NCI-H1092 treated with DMSO at 0.1 percent for 48 hours (cell line): Measurements from ENCODE around the gene PBOV1.
"Not testable (repeated sequence)": the region's sequence is repeated elsewhere in the genome, so short reads cannot be mapped to it uniquely, and the experiment has no call there.

Experiments
- DNase-seq: peaks from one replicate; lab custom pipeline; 2025; lab: John Stamatoyannopoulos, UW

PBOV1 gene

DNA sequence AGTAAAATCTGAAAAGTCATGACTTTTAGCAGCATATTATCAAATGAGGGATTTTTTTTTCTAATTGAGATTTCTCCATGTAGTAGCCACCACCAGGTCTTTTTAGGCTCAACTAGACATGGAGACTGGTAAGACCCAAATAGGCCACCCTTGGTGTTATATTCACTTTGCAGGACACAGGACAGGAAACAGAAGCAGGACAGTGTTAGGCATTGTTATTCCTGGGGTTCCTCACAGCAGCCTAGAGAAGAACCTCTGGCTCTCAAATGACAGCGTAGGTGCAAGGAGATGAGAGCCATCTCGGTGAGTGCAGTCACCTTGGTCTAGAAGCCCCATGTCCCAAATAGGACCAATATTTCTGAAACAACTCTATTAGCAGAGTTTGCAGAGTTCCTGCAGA lies 19.2 kb upstream of the PBOV1 start:
- no peak for DNase-seq

DNA sequence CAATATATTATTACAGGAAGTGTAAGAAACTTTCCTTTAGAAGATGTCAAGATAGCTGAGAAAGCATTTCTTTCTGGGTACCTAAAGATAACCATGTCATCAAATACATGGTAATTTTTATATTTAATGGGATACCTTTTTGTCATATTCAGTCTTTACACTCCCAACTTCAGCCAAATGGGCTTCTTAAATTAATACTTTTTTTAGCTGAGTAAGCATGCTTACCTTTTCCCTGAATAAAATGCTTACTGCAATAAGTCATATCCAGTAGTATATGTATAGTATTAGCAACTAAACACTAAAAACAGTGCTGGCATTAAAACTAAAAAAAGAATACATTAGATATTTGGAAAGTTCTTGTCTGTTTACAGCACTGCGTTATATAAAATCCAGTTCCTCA lies 17.4 kb upstream of the PBOV1 start:
- no peak for DNase-seq

DNA sequence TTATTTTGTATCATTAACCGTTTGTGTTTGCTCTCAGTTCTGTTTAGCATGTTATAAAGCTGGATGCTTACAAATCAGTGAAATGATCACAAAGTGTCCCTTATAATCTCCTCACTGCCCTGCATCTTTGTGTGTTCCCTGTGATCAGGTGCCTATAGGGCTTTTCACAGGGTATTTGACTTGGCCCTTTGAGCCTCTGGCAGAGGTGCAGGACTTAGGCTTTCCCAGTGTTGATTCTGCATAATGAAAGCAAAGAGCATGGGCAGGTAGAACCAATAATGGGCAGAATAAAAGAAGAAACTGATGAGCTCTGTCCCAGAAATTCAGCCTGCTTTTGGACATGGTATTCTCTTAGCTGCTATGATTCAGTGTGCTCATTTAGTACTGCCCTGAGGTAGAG lies 16.9 kb upstream of the PBOV1 start:
- DNase-seq: peak; percentile 2

DNA sequence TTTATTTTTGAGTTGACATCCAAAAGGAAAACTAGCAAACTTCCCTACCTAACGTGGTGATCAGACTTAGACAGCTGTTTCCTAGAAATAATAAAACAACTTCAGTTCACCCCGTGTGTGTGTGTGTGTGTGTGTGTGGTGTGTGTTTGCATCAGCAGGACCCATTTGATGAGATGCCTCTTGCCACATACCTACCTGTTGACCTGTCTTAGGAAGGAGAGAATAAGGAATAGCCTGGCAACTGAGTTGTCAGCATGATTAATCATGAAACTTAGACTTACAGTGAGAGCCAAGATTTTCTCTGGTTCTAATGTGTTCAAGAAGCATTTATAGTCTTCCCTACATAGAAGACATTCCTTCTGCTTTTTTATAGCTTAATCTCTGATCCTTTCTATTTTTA lies 16.1 kb upstream of the PBOV1 start:
- DNase-seq: no peak

DNA sequence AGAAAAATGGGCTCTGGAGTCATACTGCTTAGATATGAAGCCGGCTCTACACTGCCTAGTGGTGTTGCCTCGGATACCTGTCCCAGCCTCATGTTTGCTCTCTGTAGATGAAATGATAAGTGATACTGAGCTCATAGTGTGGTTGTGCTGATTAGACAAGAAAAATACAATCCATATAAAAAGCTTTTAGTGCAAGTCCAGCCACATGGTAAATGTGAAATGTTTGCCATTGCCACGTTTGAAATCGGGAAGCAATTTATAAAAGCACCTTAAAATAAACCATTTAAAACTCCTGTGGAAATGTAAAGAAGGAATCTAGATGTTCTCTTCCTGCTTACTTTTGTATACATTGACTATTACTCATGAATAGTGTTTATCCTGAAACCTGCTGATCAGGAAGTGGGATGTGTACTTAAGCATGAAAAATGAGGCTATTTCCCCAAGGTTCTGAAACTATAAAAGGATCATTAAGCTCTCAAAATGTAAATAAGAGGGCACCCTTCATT lies 13.1 kb upstream of the PBOV1 start:
- peak; percentile 62 for DNase-seq

DNA sequence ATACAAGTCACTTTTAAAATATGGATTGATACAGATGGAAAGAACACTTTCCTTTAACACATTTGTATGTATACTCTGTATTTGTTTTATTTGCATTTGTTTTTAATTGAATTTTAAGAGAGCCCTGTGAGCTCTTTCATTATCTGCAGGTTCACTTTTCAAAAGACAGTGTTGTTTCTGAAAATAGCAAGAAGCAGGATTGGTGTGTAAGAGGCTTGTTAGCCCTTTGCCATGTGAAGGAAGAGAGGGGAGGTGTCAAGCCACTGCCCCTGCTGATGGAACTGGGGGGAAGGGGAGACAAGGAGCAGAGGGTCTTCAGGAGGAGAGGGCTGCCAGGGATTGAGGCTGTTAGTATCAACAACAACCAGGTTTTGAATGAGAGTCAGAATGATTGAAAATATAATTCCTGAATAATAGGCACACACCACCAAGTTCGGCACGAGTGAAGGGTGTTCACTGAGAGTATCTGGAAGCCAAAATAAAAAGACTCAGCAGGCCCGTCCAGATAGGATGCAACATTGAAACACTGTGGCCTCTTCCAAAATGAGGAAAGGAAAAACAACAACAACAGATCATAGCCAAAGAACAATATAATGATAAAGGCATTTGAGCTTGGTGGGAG lies 12.6 kb upstream of the PBOV1 start:
- DNase-seq: no peak

DNA sequence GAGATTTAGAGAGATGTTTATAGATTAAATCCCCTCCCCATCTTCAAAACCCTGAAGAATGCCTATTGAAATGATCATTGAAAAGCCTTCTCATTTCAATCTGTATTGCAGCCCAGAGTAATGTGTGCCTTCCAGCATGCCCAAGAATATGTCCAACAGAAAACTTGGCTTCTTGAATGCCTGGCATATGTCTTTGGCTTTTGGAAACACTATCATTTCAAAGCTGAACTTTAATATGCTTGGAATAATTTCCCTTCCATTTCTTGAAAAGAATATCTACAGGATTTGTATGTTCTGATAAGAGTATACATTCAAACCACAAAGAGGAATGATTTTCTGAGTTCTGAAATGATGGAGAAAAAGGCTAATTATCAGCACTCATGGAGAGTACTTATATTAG lies 11.9 kb upstream of the PBOV1 start:
- no peak for DNase-seq

DNA sequence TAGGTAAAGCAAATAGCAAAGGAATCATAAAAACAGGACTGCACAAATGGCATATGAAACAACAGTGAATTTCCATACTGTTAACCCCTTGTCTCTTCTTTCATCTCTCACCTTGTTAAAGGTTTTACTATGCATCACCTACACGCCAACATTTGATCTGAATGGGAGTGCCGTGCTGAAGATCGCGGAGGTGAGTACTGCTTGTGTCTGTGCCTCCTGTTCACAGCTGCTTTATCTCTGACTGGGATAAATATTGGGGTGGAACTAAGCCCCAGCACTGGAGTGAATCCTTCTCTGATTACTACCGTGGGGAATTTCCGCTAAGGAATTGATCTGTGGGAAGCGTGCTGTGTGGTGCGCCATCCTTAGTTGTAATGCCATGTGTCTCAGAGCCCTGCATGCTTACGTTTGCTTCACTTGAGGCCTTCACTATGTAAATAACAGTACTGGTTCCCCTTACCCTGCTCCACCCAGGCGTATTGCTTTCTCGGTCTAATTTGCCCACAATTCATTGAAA lies 11.4 kb upstream of the PBOV1 start:
- DNase-seq: no peak

DNA sequence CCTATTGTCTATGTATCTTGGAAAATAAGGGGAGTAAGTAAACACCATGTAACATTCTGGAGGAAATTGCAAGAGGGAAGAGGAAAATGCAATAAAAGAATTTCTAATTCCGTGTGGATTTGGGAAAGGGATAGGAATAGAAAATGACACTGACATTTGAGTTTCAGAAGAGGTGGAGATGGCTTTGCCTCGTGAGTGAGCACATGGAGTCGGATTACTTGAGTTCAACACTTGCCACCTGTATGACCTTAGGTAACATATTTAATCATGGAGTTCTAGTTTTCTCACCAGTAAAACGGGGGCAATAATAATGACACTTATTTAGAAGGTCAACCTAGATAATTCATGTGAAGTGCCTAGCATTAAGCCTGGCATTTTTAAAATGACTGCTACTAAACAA lies 10.8 kb upstream of the PBOV1 start:
- no peak for DNase-seq

DNA sequence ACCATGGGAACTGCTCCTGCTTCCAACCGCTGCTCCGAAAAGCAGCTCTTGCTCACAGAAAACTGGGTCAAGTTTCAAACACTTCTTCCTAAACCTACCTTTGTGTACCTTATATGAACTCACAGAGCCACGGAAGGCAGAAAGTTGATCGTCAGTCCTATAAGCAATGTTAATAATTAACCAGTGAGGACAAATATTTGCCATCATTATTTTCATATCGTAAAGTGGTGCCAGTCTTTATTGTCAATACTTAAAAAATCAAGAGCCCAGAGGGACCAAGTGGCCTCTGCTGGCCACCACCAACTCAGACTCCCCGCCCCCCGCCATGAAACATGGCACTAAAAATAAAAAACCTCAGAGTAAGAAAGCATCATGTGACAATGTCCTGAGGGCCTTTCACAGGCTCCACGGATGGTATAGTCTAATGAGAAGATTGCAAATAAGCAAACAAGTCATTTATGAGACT lies 9.1 kb upstream of the PBOV1 start:
- DNase-seq: peak; percentile 22

DNA sequence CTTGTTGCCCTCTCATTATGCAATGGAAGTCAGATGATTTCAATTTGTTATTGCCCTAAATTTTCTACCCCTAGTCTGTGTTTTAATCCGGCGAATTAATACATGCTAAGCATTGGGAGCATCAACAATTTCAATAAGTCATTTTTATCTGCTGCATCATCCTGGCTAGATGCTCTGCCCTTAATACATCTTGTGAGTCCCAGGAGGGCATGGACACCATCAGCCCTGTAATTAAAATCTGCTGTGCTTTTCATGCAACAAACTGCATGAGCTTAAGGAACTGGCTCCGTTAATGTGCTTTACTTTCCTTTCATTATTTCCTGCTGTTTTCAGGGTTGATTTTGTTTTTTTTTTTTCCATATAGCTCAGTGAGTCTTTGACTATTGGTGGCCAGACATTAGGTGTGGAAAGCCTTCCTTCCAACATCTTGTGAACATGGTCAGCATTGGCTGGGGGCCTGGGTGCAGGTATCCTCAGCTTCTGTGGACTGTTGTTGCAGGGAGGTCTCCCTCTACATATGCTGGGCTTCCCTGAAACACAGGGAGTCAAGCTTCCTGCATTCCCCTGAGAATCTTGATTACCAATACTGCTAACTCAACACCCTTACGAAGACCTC lies 8.5 kb upstream of the PBOV1 start:
- DNase-seq: peak; percentile 5

DNA sequence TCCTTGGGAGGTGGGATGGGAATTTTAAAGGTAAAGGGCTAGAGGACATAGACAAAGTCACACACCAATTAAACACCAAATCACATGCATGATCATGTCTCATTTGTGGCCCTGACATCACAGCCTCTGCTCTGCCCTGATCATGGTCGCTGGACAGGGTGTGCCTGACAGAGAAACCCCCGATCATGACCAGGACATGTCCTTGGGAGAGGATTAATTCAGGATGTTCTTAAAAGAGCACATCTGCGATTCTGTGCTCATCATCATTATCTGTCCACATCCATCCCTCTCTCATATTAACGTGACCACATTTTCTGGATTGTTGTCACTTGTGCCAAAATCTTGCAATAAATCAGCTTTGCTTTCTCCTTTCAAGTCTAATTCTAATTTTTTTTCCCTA lies 7.7 kb upstream of the PBOV1 start:
- DNase-seq: no peak

DNA sequence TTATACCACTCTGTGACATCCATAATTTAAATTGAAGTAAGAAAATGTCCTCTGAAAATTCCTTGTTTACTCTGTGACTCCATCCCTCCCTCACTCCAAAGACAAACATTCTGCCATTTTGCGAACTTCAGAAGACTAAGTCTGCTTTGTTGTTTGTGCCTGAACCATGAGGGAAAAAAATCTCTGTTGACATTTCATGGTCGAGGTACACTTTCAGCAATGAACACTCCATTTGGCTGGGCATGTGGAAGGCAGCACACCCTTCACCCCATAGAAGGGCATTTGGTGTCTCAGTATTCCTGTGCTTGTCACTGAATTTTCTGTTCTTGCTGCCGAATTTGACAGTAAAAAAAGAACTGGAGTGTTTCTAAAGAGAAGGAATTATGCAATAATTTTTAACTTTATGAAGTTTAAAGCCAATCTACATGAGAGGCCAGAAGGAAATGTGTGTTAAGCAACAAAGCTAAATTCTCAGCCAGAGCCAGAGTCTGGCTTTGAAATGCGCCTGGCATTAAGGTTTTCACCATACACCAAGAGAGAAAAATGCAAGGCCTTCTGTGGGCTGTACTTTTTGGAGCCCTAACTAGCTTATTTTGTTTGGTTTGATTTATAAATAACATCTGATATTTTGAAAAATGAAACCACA lies 4.7 kb upstream of the PBOV1 start:
- no peak for DNase-seq

DNA sequence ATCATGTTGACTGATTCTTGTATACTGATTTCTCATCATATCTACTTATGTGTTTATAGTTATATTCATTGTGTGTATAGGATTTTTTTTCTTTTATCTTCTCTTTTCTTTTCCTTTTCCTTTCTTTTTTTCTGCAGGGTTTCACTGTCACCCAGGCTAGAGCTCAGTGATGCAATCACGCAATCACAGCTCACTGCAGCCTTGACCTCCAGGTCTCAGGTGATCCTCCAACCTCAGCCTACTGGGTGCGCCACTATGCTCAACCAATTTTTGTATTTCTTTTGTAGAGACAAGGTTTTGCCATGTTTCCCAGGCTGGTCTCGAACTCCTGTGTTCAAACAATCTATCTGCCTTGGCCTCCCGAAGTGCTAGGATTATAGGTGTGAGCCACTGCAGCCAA lies 1.6 kb upstream of the PBOV1 start:
- no peak for DNase-seq

DNA sequence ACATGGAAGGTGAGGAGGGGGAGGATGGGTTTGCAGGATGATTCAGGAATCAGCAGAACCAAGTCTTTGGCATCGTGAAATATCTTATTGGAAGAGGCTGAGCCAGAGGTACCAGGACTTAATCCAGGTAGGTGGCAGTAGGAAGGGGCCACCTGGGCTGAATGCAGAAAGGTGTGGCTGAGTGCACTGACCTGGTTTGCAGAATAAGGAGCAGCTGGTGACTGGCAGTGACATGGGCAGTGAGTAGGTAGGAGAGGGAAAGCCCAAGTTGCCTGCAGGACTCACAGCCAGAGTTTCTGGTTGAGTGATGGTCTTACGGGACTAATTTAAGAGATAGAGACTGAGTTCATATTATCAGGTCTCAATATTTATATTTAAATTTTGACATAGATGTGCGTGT lies 1.1 kb upstream of the PBOV1 start:
- DNase-seq: no peak

DNA sequence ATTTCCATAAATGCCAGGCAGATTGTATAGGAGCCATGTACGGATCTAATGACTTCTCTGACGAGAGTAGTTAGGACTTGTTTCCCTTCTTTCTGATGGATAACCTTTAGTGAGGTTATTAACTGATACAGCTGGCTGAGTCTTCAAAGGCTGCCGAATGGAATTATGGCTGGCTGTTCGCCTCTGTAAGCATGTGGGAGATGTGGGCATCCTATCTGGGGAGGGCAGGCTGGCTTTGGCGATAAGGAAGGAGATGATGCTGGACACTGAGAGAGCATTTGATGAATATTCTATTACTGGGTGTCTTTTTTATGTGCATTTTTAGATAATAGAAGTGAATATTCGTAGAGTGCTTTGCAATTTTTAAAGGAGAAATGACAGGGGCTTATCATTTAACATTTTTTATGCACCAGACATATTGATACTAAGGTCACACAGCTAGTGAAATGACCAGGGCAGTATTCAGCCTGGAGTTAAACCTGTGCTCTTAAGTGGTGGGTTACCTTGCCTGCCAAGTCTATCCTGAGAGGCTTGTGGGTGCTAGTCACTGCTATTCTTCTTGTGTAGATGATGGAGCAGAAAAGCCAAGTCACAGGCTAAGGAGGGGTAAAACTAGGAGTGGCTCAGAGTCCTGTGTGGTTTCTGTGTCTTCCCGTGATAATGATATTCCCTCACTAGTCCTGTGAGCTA lies 3.1 kb downstream of the PBOV1 start:
- DNase-seq: no peak

DNA sequence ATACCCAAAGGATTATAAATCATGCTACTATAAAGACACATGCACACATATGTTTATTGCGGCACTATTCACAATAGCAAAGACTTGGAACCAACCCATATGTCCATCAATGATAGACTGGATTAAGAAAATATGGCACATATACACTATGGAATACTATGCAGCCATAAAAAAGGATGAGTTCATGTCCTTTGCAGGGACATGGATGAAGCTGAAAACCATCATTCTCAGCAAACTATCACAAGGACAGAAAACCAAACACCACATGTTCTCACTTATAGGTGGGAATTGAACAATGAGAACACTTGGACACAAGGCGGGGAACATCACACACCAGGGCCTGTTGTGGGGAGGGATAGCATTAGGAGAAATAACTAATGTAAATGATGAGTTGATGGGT lies 5.8 kb downstream of the PBOV1 start:
- not testable (repeated sequence) for DNase-seq

DNA sequence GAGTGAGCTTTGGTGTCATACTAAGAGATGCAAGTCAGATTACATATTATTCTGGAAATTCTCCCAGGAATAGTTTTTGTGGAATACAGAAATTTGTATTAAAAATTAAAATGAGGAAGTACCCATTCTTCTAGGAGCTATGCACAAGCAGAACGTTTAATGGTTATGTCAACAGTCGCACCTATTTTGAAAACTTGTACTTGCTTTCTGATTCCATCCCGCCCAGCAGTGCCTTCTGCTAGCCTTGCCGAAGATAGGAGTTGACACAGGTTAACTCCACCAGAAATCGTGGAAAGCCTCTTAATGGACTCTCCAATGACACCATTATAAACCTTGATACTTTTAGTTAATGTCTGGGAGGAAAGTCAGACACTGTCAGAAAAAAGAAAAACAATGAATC lies 6.7 kb downstream of the PBOV1 start:
- no peak for DNase-seq

DNA sequence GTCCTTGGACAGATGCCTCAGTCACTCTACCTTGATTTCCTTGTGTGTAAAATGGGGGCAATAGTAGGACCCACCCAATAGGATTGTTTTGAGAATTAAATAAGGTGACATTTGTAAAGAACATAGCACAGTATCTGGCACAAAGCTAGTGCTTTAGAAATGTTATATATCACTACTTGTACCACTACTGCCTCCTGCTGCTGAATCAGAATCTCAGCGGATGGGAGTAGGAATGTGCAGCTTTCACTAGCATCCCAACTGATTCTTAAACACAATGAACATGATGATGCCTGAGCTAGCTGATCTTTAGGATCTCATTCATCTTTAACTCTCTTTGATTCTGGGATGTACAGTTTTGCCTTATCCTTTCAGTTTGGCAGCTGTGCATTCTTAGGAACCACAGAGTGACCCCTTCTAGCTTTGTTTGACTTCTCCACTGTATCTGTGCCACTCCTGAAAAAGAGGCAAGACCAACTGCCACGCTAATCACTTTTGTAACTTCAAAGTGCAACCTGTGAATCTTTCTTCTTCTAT lies 7.2 kb downstream of the PBOV1 start:
- no peak for DNase-seq

DNA sequence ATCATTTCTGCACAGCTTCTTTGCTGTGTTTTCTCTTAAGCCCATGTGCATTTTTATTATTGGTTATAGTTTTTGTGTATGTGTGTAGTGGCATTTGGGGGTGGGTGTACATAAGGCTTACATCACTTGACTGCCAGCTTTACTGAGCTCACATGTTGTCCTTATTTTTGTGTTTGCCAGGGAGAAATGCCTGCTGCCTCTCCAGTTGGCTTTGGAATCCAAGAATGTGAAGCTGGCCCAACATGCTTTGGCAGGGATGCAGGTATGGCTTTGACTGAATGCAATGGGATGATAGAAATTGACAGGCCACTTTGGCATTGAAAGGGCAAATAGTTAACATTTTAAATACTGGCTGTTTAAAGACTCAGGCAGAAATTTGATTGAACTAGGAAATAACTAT lies 11.4 kb downstream of the PBOV1 start:
- no peak for DNase-seq

DNA sequence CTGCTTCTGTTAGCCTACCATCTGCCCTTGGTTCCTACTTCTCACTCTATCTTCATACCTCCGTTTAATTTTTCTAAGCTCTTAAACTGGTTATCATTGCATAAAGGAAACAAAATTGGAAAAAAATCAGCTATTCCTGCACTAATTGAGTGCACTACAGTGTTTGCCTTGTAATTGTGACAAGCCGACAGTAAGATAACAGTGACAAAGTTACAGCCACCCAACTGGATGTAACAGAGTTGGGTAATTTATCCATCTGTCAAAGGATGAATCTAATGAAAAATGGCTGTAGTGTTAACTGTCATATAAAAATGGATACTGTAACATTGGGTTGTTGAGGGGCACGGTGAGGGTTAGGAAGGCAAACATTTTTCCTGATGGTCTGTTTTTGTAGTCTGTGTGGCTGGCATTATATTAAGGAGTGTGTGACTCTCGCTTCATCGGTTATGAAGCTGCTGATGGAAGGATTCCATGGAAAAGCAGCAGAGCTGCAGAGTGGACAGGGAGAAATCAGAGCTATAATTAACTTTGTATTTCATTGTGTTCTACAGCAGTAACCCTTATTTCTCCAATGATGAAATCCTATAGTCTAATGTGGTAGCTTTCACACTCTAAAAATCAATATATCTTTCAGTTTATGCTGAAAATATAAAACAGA lies 12.7 kb downstream of the PBOV1 start:
- DNase-seq: no peak
